Panc1 (cell line): ENCODE results near the gene CREB3L1. TPM values are rescaled to one million over a fixed set of nuclear protein-coding genes. Genes with fewer than 3 reads are reported as not detected.

ENCODE experiments used
- ATAC-seq: fragments of 200-7000 bp; cut with Tn5 transposase; 2 replicates; pipeline ENCODE4 v1.9.1; 2020; ENCODE audit warnings: mild to moderate bottlenecking, moderate library complexity
- BruUV-seq: library from RNA; stranded (reverse); fragments of 400-500 nt; replicated peaks from 2 replicates; lab custom pipeline; 2021; lab: Mats Ljungman, UMichigan
- CTCF ChIA-PET: fragments of 300-600 bp; sonication (Branson Sonifier 250); formaldehyde crosslinking; loops from one replicate; lab custom pipeline; 2022; ENCODE audit warnings: antibody characterized with exemption; lab: Charles Lee
- POLR2A ChIA-PET: fragments of 300-600 bp; sonication (Branson Sonifier 250); formaldehyde crosslinking; loops from one replicate; lab custom pipeline; 2022; ENCODE audit warnings: antibody characterized with exemption; lab: Charles Lee
- DNase-seq: peaks from one replicate; pipeline ENCODE4 v3.0.0-alpha.2; 2010; ENCODE audit warnings: low read depth, low spot score
- H3K27ac ChIP-seq: 2 replicates; pipeline ENCODE4 v1.5.1; 2011; ENCODE audit warnings: mild to moderate bottlenecking, low read length, inconsistent platforms
- H3K27me3 ChIP-seq: fragments of 200-500 bp; sonication (Bioruptor generic); 2 replicates; pipeline ENCODE4 v1.6.0; 2014; ENCODE audit warnings: low read length, inconsistent platforms; ENCODE audit not compliant: control insufficient read depth, insufficient read depth
- H3K36me3 ChIP-seq: fragments of 200-500 bp; sonication (Bioruptor generic); 2 replicates; pipeline ENCODE4 v1.5.1; 2014; ENCODE audit warnings: inconsistent platforms, mild to moderate bottlenecking, low read length, moderate library complexity; ENCODE audit not compliant: control insufficient read depth, insufficient read depth
- H3K4me1 ChIP-seq: 2 replicates; pipeline ENCODE4 v1.5.1; 2011; ENCODE audit warnings: inconsistent platforms, mild to moderate bottlenecking, low read length, moderate library complexity; ENCODE audit not compliant: control insufficient read depth, insufficient read depth
- H3K4me3 ChIP-seq, 2 experiments: 2 replicates each; pipeline ENCODE4 v1.5.1; 2011 to 2012; ENCODE audit warnings: low read depth in 2 of 2, low read length in 2 of 2, mild to moderate bottlenecking in 2 of 2, inconsistent platforms in 1 of 2, moderate library complexity in 1 of 2
- H3K9me3 ChIP-seq: fragments of 200-500 bp; sonication (Bioruptor generic); 2 replicates; pipeline ENCODE4 v1.5.1; 2014; ENCODE audit warnings: low read depth, mild to moderate bottlenecking, inconsistent platforms, low read length, moderate library complexity; ENCODE audit not compliant: control insufficient read depth, insufficient read depth
- POLR2AphosphoS5 ChIP-seq: IDR thresholded peaks from 2 replicates; pipeline ENCODE4 v1.6.1; 2012; ENCODE audit warnings: mild to moderate bottlenecking, low read depth, low read length, moderate library complexity
- SIN3A ChIP-seq: IDR thresholded peaks from 2 replicates; pipeline ENCODE4 v1.6.1; 2012; ENCODE audit warnings: low read depth, mild to moderate bottlenecking, low read length, moderate library complexity, borderline replicate concordance; ENCODE audit not compliant: insufficient read depth
- TCF7L2 ChIP-seq: IDR thresholded peaks from 2 replicates; pipeline ENCODE4 v1.6.1; 2011; ENCODE audit warnings: mild to moderate bottlenecking, low read depth, low read length, inconsistent platforms
- in situ Hi-C: cut with HindIII; loops from 2 replicates; pipeline ENCODE4 v1.10.0; 2016; ENCODE audit warnings: low sequenced_read_pairs, low pct_unique_long_range_greater_than_20kb
- intact Hi-C: fragments of 100-400 bp; cut with micrococcal nuclease; formaldehyde crosslinking; loops from one replicate; pipeline ENCODE4 v1.10.0; 2022; ENCODE audit not compliant: unreplicated experiment
- total RNA-seq: library from RNA; stranded (reverse); gene quantifications from one replicate; pipeline ENCODE4 v1.2.1, GENCODE V29; 2021; ENCODE audit not compliant: unreplicated experiment
- TF ChIP-seq, protein P1 (sequence below), 2 experiments: IDR thresholded peaks; 2 replicates each; pipeline ENCODE4 v1.6.1; 2011 to 2012; ENCODE audit warnings: low read depth in 2 of 2, control low read depth in 1 of 2, low read length in 1 of 2, mild to moderate bottlenecking in 1 of 2, moderate library complexity in 1 of 2; ENCODE audit not compliant: insufficient read depth in 1 of 2
- TF ChIP-seq, protein P2 (sequence below): fragments of 450-650 bp; IDR thresholded peaks from 2 replicates; pipeline ENCODE4 v1.5.1; 2017; ENCODE audit warnings: mild to moderate bottlenecking

CREB3L1 gene
- total RNA-seq, 1 experiment from 2014 or later: 35.6 TPM

DNA sequence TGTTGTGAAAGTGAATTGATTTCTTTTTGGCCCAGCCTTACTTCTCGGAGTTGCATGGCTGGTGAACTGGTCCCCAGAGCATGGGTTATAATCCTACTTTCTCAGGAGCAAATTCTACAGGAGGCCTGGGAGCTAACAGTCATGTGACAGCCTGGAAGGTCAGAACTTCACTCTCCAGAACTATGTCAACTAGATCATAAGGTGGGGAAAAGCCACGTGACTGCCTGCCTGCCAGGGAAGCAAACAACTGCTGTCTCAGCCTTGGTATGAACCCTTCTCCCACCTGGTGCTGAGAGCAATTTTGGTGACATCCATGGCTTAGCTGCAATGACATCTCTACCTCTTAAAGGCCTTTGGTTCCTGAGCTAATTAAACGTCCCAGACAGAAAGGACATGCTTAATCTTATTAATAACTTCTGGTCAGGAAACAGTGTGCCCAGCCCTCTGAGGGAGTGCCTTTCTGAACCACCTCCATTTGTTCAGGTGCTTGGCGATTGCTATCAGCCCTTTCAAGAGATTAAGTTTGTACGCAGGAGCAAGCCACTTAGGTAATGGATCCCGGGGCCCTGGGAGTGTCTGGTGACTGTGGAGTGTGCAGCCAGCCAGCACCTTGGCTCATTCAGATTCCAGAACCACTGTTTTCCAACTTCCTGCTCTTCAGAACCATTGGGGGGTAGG lies 1.4 kb upstream of the CREB3L1 start:
- BruUV-seq: no TSS peak
- POLR2A ChIA-PET: no interaction called here
- CTCF ChIA-PET: interaction anchor here (0.6 kb wide), 1 partner anchor 38 kb away, joined by 4 read pairs; no protein-coding TSS in a partner anchor

DNA sequence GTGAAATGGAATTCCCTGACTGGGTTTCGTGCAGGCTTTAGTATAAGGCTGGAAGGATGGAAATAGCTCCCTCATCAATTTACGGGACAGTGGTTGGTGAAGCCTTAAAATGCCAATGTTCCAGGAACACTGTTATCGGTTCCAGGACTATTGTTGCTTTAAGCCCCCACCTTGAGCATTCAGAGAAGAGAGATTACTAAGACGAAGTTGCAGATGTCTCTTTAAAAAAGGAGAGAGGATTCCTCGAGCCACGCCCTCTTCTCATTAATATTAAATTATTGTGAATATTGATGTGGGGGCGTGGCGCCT lies 195 bp upstream of the CREB3L1 start:
- H3K27me3 ChIP-seq: no peaks in the 10 kb centered on the region; the same call in 1 of the 2 replicates
- intact Hi-C loops: no loop called here
- no peak for DNase-seq

More for the DNA sequence above, 1.4 kb upstream of the CREB3L1 start:
- TF ChIP-seq, protein P1, sequence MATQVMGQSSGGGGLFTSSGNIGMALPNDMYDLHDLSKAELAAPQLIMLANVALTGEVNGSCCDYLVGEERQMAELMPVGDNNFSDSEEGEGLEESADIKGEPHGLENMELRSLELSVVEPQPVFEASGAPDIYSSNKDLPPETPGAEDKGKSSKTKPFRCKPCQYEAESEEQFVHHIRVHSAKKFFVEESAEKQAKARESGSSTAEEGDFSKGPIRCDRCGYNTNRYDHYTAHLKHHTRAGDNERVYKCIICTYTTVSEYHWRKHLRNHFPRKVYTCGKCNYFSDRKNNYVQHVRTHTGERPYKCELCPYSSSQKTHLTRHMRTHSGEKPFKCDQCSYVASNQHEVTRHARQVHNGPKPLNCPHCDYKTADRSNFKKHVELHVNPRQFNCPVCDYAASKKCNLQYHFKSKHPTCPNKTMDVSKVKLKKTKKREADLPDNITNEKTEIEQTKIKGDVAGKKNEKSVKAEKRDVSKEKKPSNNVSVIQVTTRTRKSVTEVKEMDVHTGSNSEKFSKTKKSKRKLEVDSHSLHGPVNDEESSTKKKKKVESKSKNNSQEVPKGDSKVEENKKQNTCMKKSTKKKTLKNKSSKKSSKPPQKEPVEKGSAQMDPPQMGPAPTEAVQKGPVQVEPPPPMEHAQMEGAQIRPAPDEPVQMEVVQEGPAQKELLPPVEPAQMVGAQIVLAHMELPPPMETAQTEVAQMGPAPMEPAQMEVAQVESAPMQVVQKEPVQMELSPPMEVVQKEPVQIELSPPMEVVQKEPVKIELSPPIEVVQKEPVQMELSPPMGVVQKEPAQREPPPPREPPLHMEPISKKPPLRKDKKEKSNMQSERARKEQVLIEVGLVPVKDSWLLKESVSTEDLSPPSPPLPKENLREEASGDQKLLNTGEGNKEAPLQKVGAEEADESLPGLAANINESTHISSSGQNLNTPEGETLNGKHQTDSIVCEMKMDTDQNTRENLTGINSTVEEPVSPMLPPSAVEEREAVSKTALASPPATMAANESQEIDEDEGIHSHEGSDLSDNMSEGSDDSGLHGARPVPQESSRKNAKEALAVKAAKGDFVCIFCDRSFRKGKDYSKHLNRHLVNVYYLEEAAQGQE (IDR thresholded peaks at IDR 0.05; ENCODE audit: insufficient read depth in 1 of 2, low read depth in 2 of 2, low read length in 1 of 2): no peak
- TF ChIP-seq, protein P2, sequence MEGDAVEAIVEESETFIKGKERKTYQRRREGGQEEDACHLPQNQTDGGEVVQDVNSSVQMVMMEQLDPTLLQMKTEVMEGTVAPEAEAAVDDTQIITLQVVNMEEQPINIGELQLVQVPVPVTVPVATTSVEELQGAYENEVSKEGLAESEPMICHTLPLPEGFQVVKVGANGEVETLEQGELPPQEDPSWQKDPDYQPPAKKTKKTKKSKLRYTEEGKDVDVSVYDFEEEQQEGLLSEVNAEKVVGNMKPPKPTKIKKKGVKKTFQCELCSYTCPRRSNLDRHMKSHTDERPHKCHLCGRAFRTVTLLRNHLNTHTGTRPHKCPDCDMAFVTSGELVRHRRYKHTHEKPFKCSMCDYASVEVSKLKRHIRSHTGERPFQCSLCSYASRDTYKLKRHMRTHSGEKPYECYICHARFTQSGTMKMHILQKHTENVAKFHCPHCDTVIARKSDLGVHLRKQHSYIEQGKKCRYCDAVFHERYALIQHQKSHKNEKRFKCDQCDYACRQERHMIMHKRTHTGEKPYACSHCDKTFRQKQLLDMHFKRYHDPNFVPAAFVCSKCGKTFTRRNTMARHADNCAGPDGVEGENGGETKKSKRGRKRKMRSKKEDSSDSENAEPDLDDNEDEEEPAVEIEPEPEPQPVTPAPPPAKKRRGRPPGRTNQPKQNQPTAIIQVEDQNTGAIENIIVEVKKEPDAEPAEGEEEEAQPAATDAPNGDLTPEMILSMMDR: no peak
- no peak for TF ChIP-seq SIN3A
- TF ChIP-seq TCF7L2: no peak
- no peak for TF ChIP-seq POLR2AphosphoS5
- H3K4me1 ChIP-seq: peaks cover 49% of the 10 kb centered on the region
- H3K27ac ChIP-seq: peak overlapping the region; percentile 67; the same call in 1 of the 2 replicates
- ATAC-seq: no peak
- no peak overlapping the region for H3K4me3 ChIP-seq
- H3K9me3 ChIP-seq: no peaks in the 10 kb centered on the region
- H3K36me3 ChIP-seq: no peaks in the 10 kb centered on the region
- intact Hi-C loops: no loop called here
- in situ Hi-C loops: no loop called here
- H3K27me3 ChIP-seq: no peaks in the 10 kb centered on the region; the same call in 1 of the 2 replicates
- no peak for DNase-seq

More for the DNA sequence above, 195 bp upstream of the CREB3L1 start:
- H3K4me3 ChIP-seq: peak overlapping the region; percentile 59 to 77
- no peak for ATAC-seq
- ChIA-PET CTCF (interaction anchor here (1.0 kb wide), 1 partner anchor 34 kb away, joined by 3 read pairs; no protein-coding TSS in a partner anchor), POLR2A (interaction anchor here (0.6 kb wide), 1 partner anchor 22 kb away, joined by 3 read pairs; no protein-coding TSS in a partner anchor)
- no peak for TF ChIP-seq SIN3A
- TF ChIP-seq, protein P2: no peak
- TF ChIP-seq, protein P1 (IDR thresholded peaks at IDR 0.05; ENCODE audit: insufficient read depth in 1 of 2, low read depth in 2 of 2, low read length in 1 of 2): no peak
- no peak for TF ChIP-seq POLR2AphosphoS5
- no peak for TF ChIP-seq TCF7L2
- H3K9me3 ChIP-seq: no peaks in the 10 kb centered on the region
- no peak overlapping the region for H3K27ac ChIP-seq
- H3K36me3 ChIP-seq: no peaks in the 10 kb centered on the region
- BruUV-seq: no TSS peak
- in situ Hi-C loops: no loop called here
- peaks cover 46% of the 10 kb centered on the region for H3K4me1 ChIP-seq
